ENCODE results near the gene REEP1.

Gene REEP1

DNA sequence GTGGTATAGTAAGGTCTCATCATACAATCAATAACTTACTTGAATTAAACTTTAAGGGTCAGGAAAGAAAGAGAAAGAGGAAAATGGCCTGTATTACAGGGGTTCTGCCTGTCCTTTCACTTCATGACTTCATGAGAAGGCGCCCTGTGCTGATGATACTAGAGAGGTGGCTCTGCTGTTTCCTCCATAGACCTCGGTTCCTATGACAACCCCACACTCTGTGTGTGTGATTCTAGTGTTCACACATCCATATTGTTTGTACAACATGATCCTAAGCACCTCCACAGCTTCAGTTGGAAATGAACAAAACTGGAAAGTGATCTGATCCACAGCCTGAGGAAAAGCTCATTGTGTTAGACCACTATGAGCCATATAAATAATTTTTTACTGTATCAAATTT lies 7.0 kb upstream of the REEP1 start:
- H3K4me3 ChIP-seq (ENCODE audit: low read depth, low read length) = no peak overlapping the region
- TF ChIP-seq, protein P1, sequence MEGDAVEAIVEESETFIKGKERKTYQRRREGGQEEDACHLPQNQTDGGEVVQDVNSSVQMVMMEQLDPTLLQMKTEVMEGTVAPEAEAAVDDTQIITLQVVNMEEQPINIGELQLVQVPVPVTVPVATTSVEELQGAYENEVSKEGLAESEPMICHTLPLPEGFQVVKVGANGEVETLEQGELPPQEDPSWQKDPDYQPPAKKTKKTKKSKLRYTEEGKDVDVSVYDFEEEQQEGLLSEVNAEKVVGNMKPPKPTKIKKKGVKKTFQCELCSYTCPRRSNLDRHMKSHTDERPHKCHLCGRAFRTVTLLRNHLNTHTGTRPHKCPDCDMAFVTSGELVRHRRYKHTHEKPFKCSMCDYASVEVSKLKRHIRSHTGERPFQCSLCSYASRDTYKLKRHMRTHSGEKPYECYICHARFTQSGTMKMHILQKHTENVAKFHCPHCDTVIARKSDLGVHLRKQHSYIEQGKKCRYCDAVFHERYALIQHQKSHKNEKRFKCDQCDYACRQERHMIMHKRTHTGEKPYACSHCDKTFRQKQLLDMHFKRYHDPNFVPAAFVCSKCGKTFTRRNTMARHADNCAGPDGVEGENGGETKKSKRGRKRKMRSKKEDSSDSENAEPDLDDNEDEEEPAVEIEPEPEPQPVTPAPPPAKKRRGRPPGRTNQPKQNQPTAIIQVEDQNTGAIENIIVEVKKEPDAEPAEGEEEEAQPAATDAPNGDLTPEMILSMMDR (IDR thresholded peaks at IDR 0.05; ENCODE audit: low read depth, low read length) = no peak

DNA sequence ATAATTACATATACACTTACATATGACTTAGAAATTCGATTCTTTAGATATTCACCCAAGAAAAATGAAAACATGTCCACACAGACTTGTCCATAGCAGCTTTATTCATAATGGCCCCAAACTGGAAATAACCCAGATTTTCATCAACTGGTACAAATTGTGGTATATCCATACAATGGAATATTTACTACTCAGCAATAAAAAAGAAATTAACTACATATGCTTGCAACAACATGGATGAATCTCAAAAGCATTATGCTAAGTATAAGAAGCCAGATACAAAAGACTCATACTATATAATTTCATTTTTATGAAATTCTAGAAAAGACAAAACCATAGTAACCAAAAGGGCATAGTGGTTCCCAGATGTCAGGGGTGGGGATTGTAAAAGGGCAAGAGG lies 5.1 kb upstream of the REEP1 start:
- no peak overlapping the region for H3K4me3 ChIP-seq (ENCODE audit: low read depth, low read length)

DNA sequence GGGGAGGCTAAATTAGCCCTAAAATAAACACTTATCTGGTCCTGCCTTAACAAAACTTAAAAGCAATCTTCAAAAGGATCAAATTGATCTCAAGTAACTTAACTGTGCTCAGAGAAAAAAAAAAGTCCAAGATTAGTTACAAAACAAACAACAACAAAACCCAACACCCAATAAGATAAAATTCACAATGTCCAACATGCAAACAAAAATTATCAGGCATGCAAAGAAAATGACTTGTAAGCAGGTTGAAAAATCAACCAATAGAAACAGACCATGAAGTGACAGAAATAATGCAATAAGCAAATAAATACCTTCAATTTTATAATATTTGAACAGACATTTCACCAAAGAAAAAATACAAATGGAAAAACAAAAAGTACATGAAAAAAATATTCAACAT lies 4.0 kb upstream of the REEP1 start:
- TF ChIP-seq, protein P1 (IDR thresholded peaks at IDR 0.05; ENCODE audit: low read depth, low read length) = no peak
- H3K4me3 ChIP-seq (ENCODE audit: low read depth, low read length) = no peak overlapping the region

More for the DNA sequence above, 5.1 kb upstream of the REEP1 start:
- TF ChIP-seq, protein P1 (IDR thresholded peaks at IDR 0.05; ENCODE audit: low read depth, low read length) = no peak

DNA sequence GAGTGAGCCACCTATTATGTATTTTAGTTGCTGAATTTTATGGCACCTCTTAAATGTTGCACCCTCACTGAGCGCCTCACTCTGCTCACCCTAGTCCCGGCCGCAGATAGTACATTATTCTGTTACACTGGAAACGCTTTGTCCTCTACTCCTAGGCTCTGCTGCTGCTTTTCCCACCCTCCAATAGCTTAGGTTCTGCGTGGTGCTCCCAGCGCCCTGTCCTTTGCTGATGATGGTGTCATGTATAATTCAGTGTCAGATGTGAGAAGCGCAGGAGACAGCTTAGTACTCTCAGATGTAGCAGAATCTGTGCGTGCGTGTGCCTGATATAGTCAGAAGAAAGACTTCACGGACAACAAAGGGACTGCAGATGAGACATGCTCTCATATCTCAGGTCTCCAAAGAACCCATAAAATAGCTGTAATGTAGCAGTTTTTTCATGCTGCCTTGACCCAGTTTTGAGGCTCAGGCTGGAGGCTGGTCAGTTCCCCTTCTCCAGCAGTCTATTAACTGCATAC lies 1.4 kb upstream of the REEP1 start:
- no peak overlapping the region for H3K4me3 ChIP-seq (ENCODE audit: low read depth, low read length)
- TF ChIP-seq, protein P1 (IDR thresholded peaks at IDR 0.05; ENCODE audit: low read depth, low read length) = no peak

DNA sequence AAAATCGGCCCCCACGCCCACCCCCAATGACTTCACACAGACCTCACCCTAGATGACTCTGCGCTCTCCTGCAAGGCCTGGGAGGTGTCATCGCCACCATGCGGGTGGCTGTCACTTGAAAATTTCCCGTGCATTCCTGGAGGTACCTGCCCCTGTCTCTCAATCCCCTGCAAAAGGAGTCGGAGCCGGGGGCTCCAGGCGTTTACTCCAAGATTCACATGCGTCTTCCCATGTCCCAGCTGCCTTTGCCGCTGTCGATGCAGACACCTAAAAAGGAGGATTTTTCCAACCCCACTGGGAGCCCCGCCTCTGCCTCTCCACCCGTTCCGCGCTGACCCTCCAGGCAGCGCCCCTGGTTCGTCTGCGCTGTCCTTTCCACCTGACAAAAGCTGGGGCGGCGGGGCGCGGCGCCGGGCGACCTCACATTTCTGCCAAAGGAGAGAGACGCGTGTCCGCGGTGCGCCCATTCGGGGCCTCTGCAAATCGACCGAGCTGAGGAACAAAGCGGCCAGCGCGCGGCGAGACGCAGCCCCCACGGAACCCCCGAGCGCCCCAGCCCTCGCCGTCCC lies 667 bp downstream of the REEP1 start:
- TF ChIP-seq, protein P1 (IDR thresholded peaks at IDR 0.05; ENCODE audit: low read depth, low read length) = no peak
- H3K4me3 ChIP-seq (ENCODE audit: low read depth, low read length) = no peak overlapping the region

DNA sequence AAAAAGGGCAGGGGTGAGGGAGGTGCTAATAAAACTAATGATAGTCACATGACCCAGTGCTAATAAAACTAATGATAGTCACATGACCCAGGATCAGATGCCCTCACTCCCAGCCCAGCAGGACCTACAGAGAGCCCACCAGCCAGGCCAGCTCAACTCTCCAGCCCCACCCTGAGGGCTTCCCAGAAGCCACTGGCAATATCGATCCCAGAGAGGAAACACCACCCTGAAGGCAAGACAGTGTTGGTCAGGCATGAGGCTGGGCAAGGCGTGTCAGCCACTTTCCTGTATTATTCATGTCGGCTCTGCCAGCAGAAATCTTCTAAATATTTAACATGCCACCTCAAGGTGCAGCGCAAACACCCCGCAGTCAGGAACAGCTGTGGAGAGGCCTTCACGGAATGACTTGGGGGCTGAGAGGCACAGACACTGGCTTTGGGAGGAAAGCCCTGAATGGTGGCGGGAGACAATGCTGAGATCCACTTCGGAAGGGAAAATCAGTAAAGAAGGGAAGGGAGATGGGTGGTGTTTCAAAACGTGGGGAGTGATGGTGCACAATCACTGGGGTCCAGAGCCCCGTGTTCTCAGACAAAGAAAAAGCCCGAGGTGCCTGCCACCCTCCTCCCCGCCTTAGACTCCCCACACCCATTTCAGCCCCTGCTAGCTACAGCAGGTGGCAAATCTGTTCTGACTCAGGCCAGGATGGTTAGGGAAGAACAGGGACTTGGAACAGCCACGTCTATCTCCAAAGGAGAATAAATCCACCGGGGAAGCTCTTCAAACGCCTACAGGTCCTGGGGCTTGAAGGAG lies 1.4 kb downstream of the REEP1 start:
- no peak overlapping the region for H3K4me3 ChIP-seq (ENCODE audit: low read depth, low read length)
- TF ChIP-seq, protein P1 (IDR thresholded peaks at IDR 0.05; ENCODE audit: low read depth, low read length) = no peak

DNA sequence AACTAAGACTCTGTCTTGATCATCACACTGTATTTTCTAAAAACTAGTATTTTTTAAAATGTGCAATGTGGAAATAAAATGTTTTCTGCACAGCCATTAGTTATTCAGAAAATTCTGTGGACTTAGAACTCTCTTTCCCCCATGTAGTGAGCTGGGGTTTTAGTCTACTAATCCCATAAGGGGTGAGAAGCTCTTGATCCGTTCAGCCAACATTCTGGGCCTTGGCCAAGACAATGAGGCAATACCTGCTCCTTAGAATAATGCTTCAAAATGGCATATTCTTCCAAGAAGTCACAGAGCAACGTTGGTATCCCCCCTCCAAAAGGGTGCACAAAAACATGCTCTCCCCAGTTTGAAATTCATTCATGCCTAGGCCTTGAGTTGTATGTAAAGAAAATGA lies 4.0 kb downstream of the REEP1 start:
- no peak overlapping the region for H3K4me3 ChIP-seq (ENCODE audit: low read depth, low read length)
- TF ChIP-seq, protein P1 (IDR thresholded peaks at IDR 0.05; ENCODE audit: low read depth, low read length) = no peak

Measured in WI38 (cell line).